ENCODE data around the gene KIRREL3.

The KIRREL3 gene

DNA sequence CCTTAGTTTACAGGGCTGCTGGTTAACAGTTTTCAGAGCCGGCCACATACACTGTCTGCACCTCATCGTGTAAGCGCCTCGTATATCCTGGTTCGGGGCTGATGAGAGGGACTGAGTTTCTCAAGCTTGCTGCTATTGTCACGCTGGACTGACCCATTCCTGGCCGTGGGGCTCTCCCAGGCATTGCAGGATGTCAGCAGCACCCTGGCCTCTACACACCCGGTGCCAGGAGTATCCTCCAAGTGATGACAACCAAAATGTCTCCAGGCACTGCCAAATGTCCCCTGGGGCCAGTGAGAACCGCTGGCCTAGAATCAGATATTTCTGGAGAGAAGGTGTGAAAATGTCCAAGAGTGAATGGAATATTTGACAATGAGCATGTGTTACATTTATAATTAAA lies 562.3 kb downstream of the KIRREL3 start:
- TF ChIP-seq, protein P1, sequence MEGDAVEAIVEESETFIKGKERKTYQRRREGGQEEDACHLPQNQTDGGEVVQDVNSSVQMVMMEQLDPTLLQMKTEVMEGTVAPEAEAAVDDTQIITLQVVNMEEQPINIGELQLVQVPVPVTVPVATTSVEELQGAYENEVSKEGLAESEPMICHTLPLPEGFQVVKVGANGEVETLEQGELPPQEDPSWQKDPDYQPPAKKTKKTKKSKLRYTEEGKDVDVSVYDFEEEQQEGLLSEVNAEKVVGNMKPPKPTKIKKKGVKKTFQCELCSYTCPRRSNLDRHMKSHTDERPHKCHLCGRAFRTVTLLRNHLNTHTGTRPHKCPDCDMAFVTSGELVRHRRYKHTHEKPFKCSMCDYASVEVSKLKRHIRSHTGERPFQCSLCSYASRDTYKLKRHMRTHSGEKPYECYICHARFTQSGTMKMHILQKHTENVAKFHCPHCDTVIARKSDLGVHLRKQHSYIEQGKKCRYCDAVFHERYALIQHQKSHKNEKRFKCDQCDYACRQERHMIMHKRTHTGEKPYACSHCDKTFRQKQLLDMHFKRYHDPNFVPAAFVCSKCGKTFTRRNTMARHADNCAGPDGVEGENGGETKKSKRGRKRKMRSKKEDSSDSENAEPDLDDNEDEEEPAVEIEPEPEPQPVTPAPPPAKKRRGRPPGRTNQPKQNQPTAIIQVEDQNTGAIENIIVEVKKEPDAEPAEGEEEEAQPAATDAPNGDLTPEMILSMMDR (IDR thresholded peaks at IDR 0.05; ENCODE audit: insufficient read depth, low read length, poor library complexity, severe bottlenecking): no peak
- no peak overlapping the region for H3K4me3 ChIP-seq (replicated peaks; ENCODE audit: low read depth, low read length)
- no peak for DNase-seq (ENCODE audit: extremely low read depth, insufficient read length)
- no peaks in the 10 kb centered on the region for H3K36me3 ChIP-seq (ENCODE audit: control insufficient read depth, insufficient read depth, low read length)
- H3K27me3 ChIP-seq (replicated peaks; ENCODE audit: control insufficient read depth, insufficient read depth, low read length): peaks cover 1% of the 10 kb centered on the region

DNA sequence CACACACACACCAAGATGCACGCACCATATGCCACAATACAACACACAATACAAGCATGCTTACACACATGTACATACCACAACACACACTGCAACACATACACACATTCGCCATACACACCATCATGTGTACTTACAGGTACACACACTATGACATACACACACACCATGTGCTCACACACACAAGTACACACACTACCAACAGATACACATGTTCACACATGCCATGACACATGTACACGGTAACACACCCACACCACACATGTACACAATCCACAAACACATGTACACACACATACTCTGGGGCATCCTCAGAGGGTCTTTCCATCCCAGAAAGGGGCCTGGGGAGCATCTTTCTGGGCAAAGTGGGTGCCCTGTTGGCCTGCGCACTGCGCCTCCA lies 562.8 kb downstream of the KIRREL3 start:
- no peak overlapping the region for H3K4me3 ChIP-seq (replicated peaks; ENCODE audit: low read depth, low read length)
- no peaks in the 10 kb centered on the region for H3K36me3 ChIP-seq (ENCODE audit: control insufficient read depth, insufficient read depth, low read length)
- no peak for DNase-seq (ENCODE audit: extremely low read depth, insufficient read length)
- TF ChIP-seq, protein P1 (IDR thresholded peaks at IDR 0.05; ENCODE audit: insufficient read depth, low read length, poor library complexity, severe bottlenecking): no peak
- peaks cover 1% of the 10 kb centered on the region for H3K27me3 ChIP-seq (replicated peaks; ENCODE audit: control insufficient read depth, insufficient read depth, low read length)

DNA sequence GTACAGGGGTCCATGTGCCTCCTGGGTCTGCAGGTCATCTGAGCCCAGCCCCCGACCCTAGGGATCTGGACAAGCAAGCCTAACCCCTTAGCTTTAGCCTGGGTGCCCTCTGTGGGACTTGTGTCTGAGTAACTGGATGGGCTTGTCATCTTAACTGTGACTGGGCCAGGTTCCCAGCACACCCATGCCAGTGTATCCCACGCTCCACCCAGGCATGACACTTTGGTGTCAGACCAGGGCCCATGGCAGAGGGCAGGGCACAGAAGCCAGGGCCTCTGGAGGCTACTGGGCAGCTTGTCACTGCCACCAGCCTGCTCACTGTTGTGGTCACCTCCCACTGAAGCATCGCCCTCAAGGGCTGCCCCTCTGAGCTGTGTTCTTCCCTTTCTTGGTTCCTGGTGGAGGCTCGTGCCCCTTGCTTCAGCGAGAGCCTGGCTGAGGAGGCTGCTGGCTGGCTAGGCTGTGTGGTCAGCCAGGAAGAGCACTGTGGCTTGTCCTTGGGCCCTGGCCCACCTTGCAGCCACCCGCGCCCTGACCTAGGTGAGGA lies 564.3 kb downstream of the KIRREL3 start:
- no peak overlapping the region for H3K4me3 ChIP-seq (replicated peaks; ENCODE audit: low read depth, low read length)
- TF ChIP-seq, protein P1 (IDR thresholded peaks at IDR 0.05; ENCODE audit: insufficient read depth, low read length, poor library complexity, severe bottlenecking): no peak
- no peak for DNase-seq (ENCODE audit: extremely low read depth, insufficient read length)
- no peaks in the 10 kb centered on the region; the same call in none of the 2 replicates for H3K27me3 ChIP-seq (replicated peaks; ENCODE audit: control insufficient read depth, insufficient read depth, low read length)
- no peaks in the 10 kb centered on the region for H3K36me3 ChIP-seq (ENCODE audit: control insufficient read depth, insufficient read depth, low read length)

DNA sequence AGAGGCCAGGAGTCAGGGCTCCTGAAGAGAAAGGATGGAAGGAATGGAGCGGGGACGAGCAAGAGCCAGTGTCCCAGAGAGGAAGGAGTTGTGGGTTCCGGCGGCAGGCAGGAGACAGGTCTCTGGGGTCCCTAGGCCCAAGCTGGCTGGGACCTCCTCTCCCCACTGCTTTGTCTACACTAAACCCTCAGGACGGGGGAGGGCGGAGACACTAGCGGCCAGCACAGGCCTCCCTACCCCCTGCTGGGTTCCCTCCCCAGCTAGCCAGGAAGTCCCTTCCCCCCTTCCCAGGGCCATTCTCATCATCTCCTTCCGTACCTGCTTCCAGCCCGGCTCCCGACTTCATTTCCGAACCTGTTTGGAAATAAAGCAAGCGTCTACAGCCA lies 565.6 kb downstream of the KIRREL3 start:
- no peak overlapping the region for H3K4me3 ChIP-seq (replicated peaks; ENCODE audit: low read depth, low read length)
- no peak for DNase-seq (ENCODE audit: extremely low read depth, insufficient read length)
- no peaks in the 10 kb centered on the region for H3K36me3 ChIP-seq (ENCODE audit: control insufficient read depth, insufficient read depth, low read length)
- no peaks in the 10 kb centered on the region; the same call in none of the 2 replicates for H3K27me3 ChIP-seq (replicated peaks; ENCODE audit: control insufficient read depth, insufficient read depth, low read length)
- TF ChIP-seq, protein P1 (IDR thresholded peaks at IDR 0.05; ENCODE audit: insufficient read depth, low read length, poor library complexity, severe bottlenecking): no peak

DNA sequence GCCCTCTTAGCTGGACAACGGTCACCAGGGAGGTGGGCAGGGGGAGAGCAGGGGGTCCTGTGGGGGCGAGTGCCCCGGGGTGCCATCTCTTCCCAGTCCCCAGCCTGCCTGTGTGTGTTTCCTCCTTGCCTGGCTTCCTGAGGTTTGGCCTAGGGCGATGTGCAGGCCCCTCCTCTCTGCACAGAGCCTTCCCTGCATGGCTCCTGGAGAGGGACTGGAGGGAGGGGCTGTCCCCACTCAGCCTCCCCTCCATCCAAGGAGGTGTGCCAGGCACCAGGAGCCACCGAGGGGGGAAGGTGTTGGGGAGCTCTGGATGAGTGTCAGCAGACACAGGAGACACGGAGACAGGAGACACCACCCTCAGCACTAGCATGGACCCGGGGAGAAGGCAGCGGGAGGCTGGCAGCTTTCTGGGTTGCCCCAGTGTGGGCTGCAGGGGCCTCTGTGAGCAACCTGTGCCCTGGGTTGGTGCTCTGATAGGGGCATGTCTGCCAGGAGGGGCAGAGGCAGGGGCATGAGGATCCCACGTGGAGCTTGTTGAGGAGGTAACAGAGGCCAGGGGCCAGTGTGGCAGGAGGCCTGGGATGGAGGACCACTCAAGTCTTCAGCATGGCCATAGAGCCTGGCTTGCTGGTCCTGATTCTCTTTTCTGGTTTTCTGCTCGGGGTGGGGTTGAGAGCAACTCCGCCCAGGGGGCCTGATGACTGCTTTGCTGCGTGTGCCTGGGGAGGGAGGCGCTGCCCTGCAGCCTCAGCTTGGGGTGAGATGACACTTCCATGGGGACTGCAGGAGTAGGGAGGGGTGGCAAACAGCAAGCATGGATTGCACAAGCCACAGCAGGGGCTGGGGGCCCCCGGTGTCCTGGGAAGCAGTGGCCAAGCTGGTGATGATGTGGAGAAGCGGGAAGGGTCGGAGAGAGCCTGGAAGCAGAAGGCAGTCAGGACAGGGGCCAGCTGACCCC lies 566.3 kb downstream of the KIRREL3 start:
- Histone ChIP-seq H3K27me3 (replicated peaks; ENCODE audit: control insufficient read depth, insufficient read depth, low read length) (no peaks in the 10 kb centered on the region; the same call in none of the 2 replicates), H3K36me3 (ENCODE audit: control insufficient read depth, insufficient read depth, low read length) (no peaks in the 10 kb centered on the region), H3K4me3 (replicated peaks; ENCODE audit: low read depth, low read length) (no peak overlapping the region)
- no peak for DNase-seq (ENCODE audit: extremely low read depth, insufficient read length)
- TF ChIP-seq, protein P1 (IDR thresholded peaks at IDR 0.05; ENCODE audit: insufficient read depth, low read length, poor library complexity, severe bottlenecking): no peak
